ENCODE data around the gene FKBP5. TPM values are rescaled to one million over a fixed set of nuclear protein-coding genes. Genes with fewer than 3 reads are reported as not detected.

FKBP5 gene
- total and polyA plus RNA-seq, 2 of the 4 experiments (the other 2 are of a cell fraction), result 6.8 to 7.0 TPM

GRCh38 chr6:35713006-35713767 is 24.5 kb upstream of the FKBP5 start:
- dilution Hi-C loops (cut with HindIII; ENCODE audit: low sequenced_read_pairs, unreplicated experiment), result no loop called here
- BruUV-seq (replicated peaks), result no TSS peak
- Histone ChIP-seq H4K91ac (ENCODE audit: insufficient read depth, low read depth, low read length) (no peak overlapping the region), H3K4me1 (ENCODE audit: control insufficient read depth, insufficient read depth, low read length) (no peaks in the 10 kb centered on the region), H2BK5ac (ENCODE audit: low read depth, low read length, poor library complexity, severe bottlenecking) (no peak overlapping the region), H3K18ac (ENCODE audit: low read depth, low read length) (no peak overlapping the region), H4K8ac (ENCODE audit: low read depth in 2 of 2, low read length in 2 of 2) (no peak overlapping the region), H4K20me1 (ENCODE audit: insufficient read depth, low read length) (no peaks in the 10 kb centered on the region), H3K27ac (ENCODE audit: insufficient read depth, low read length) (no peak overlapping the region), H3K4me2 (ENCODE audit: low read depth, low read length) (no peak overlapping the region), H3K79me1 (ENCODE audit: low read depth in 1 of 2, low read length in 2 of 2) (no peaks in the 10 kb centered on the region), H3K36me3 (ENCODE audit: control insufficient read depth, insufficient read depth, low read length) (no peaks in the 10 kb centered on the region), H3K9me1 (ENCODE audit: insufficient read depth, low read length) (peaks cover 4% of the 10 kb centered on the region), H3K4ac (ENCODE audit: low read depth, low read length) (no peak overlapping the region), H3K4me3 (ENCODE audit: insufficient read depth, low read depth, low read length) (no peak overlapping the region), H3K14ac (replicated peaks; ENCODE audit: low read depth, low read length) (no peak overlapping the region), H3K9ac (ENCODE audit: low read depth, low read length) (no peak overlapping the region), H2BK15ac (ENCODE audit: low read depth, low read length) (no peak overlapping the region), H3K56ac (ENCODE audit: extremely low read depth, insufficient read depth, low read length) (no peak overlapping the region), H3K9me3 (ENCODE audit: control insufficient read depth, insufficient read depth, low read length) (no peaks in the 10 kb centered on the region), H4K5ac (ENCODE audit: low read depth, low read length) (no peak overlapping the region), H2AK9ac (replicated peaks; ENCODE audit: low read depth, low read length, poor library complexity) (no peak overlapping the region), H3K23ac (ENCODE audit: low read depth, low read length) (no peak overlapping the region), H2AK5ac (ENCODE audit: low read depth, low read length) (no peak overlapping the region), H2AFZ (replicated peaks; ENCODE audit: low read length, poor library complexity) (no peak overlapping the region), H2BK120ac (ENCODE audit: low read depth, low read length) (no peak overlapping the region), H2BK20ac (ENCODE audit: low read depth, low read length) (no peak overlapping the region), H3K27me3 (ENCODE audit: control insufficient read depth, insufficient read depth, low read length) (peaks cover 6% of the 10 kb centered on the region; the same call in 1 of the 2 replicates)
- TF ChIP-seq RFX5 (IDR thresholded peaks at IDR 0.05; ENCODE audit: low read depth, low read length) (no peak), BHLHE40 (IDR thresholded peaks at IDR 0.05; ENCODE audit: low read depth, low read length) (no peak), CTCF (conservative IDR thresholded peaks at IDR 0.05; ENCODE audit: low read depth, low read length) (no peak)
- DNase-seq, result no peak
- WGBS, 2 experiments (ENCODE audit: extremely low coverage in 2 of 2, insufficient read length in 1 of 2), result 100% methylated on average over 1 of the region's 7 CpGs; no CpG with 5 or more reads in 1 of the 2 experiments
- in situ Hi-C loops (cut with MboI; ENCODE audit: low sequenced_read_pairs), result no loop called here
- POLR2A ChIA-PET (ENCODE audit: unreplicated experiment), result no interaction called here
- intact Hi-C loops (cut with micrococcal nuclease), result no loop called here
- no peak for ATAC-seq (ENCODE audit: low read depth)
- CTCF ChIA-PET, result no interaction called here
